MM.1S (cell line): ENCODE data around the gene CABP5.

Source experiments
- CTCF ChIP-seq: fragments of 300-600 bp; sonication (generic); IDR thresholded peaks from 2 replicates; pipeline ENCODE4 v1.5.1; 2016; ENCODE audit warnings: antibody characterized with exemption, low read length, mixed read lengths
- EZH2phosphoT487 ChIP-seq: fragments of 300-600 bp; sonication (generic); IDR thresholded peaks from 2 replicates; pipeline ENCODE4 v1.6.1; 2018; ENCODE audit warnings: antibody characterized with exemption, low read length

GRCh38 chr19:48081106-48081505, 37.2 kb upstream of the CABP5 start:
- TF ChIP-seq CTCF (no peak), EZH2phosphoT487 (no peak)
